Endothelial cell of umbilical vein (primary cell): ENCODE data around the gene RNF145.

Experiments
- EZH2 ChIP-seq: IDR thresholded peaks from 2 replicates; pipeline ENCODE4 v1.6.1; 2012; ENCODE audit warnings: borderline replicate concordance, low read depth, mild to moderate bottlenecking, moderate library complexity, low read length, inconsistent platforms; ENCODE audit not compliant: severe bottlenecking
- FOS ChIP-seq: IDR thresholded peaks from 2 replicates; pipeline ENCODE4 v1.6.1; 2011; ENCODE audit warnings: mild to moderate bottlenecking, low read length, moderate library complexity, borderline replicate concordance; ENCODE audit not compliant: insufficient read depth
- JUN ChIP-seq: IDR thresholded peaks from 2 replicates; pipeline ENCODE4 v1.6.1; 2011; ENCODE audit warnings: borderline replicate concordance, low read depth; ENCODE audit not compliant: insufficient read length, insufficient read depth
- MAX ChIP-seq: IDR thresholded peaks from 2 replicates; pipeline ENCODE4 v1.6.1; 2011; ENCODE audit not compliant: insufficient read depth, insufficient read length
- MYC ChIP-seq: IDR thresholded peaks from one replicate; pipeline ENCODE4 v1.6.1; 2011; ENCODE audit warnings: mild to moderate bottlenecking, low read depth, low read length
- POLR2A ChIP-seq: IDR thresholded peaks from 2 replicates; pipeline ENCODE4 v1.6.1; 2012; ENCODE audit warnings: low read depth, mild to moderate bottlenecking, control low read depth, low read length
- POLR2AphosphoS5 ChIP-seq: IDR thresholded peaks from 2 replicates; pipeline ENCODE4 v1.6.1; 2012; ENCODE audit warnings: low read depth, mild to moderate bottlenecking, control low read depth, low read length, moderate library complexity; ENCODE audit not compliant: insufficient read depth
- TF ChIP-seq, protein P1 (sequence below), 2 donors: IDR thresholded peaks; 1 replicate in 1 of 2; 2 replicates in 1 of 2; pipeline ENCODE4 v1.5.1; 2011; ENCODE audit warnings: low read length in 2 of 2, mild to moderate bottlenecking in 2 of 2, moderate library complexity in 2 of 2, control low read depth in 1 of 2, inconsistent platforms in 1 of 2, low read depth in 1 of 2; ENCODE audit not compliant: insufficient read depth in 1 of 2; ENCODE audit errors: extremely low read depth in 1 of 2

- TF ChIP-seq, protein P1, sequence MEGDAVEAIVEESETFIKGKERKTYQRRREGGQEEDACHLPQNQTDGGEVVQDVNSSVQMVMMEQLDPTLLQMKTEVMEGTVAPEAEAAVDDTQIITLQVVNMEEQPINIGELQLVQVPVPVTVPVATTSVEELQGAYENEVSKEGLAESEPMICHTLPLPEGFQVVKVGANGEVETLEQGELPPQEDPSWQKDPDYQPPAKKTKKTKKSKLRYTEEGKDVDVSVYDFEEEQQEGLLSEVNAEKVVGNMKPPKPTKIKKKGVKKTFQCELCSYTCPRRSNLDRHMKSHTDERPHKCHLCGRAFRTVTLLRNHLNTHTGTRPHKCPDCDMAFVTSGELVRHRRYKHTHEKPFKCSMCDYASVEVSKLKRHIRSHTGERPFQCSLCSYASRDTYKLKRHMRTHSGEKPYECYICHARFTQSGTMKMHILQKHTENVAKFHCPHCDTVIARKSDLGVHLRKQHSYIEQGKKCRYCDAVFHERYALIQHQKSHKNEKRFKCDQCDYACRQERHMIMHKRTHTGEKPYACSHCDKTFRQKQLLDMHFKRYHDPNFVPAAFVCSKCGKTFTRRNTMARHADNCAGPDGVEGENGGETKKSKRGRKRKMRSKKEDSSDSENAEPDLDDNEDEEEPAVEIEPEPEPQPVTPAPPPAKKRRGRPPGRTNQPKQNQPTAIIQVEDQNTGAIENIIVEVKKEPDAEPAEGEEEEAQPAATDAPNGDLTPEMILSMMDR (IDR thresholded peaks at IDR 0.05; ENCODE audit: extremely low read depth in 1 of 2, insufficient read depth in 1 of 2, low read depth in 1 of 2, low read length in 2 of 2) = no peak
- TF ChIP-seq MYC (no peak), POLR2A (no peak), EZH2 (no peak), POLR2AphosphoS5 (no peak), JUN (no peak), MAX (no peak), FOS (no peak)
These were observed 11.0 kb downstream of the RNF145 start for GRCh38 chr5:159198063-159199036.
